ENCODE measurements around the gene TICAM2. TPM values are rescaled to one million over a fixed set of nuclear protein-coding genes. Genes with fewer than 3 reads are reported as not detected.
"Not testable (repeated sequence)": the region's sequence is repeated elsewhere in the genome, so short reads cannot be mapped to it uniquely, and the experiment has no call there.

Gene TICAM2
- polyA plus RNA-seq: under 1 TPM in 1 of 3 donors, not detected in 2; 0.78 TPM

- Mint-ChIP-seq H3K36me3 (no peaks in the 10 kb centered on the region), H3K27ac (peak within 1 kb of the TSS; percentile 71 to 91 (median 87)), H3K9me3 (no peaks in the 10 kb centered on the region), H3K4me1 (peaks cover 26 to 46% of the 10 kb centered on the region in 2 donors), H3K4me3 (peak within 1 kb of the TSS; percentile 77 to 86 (median 81)), H3K27me3 (ENCODE audit: low read depth in 3 of 3) (peaks cover 5 to 7% (median 6%) of the 10 kb centered on the region in 3 donors)
- DNase-seq: peak; percentile 64 to 71 (median 68)
These were observed at the start of gene TICAM2 for GRCh38 chr5:115601701-115602590. Gene TICAM2 (minus strand): TSS chr5:115602479. CDS start chr5:115581256, 21,223 bp downstream.

- Mint-ChIP-seq H3K36me3 (no peaks in the 10 kb centered on the region), H3K27ac (no peak overlapping the region), H3K4me1 (no peaks in the 10 kb centered on the region), H3K27me3 (ENCODE audit: low read depth in 3 of 3) (peaks cover 3 to 8% (median 3%) of the 10 kb centered on the region in 3 donors), H3K9me3 (no peaks in the 10 kb centered on the region), H3K4me3 (no peak overlapping the region)
- no peak for DNase-seq
These were observed 47.3 kb upstream of the TICAM2 start for GRCh38 chr5:115649541-115649940.

GRCh38 chr5:115648056-115648455 lies 45.8 kb upstream of the TICAM2 start:
- Mint-ChIP-seq H3K36me3 (no peaks in the 10 kb centered on the region), H3K27ac (no peak overlapping the region), H3K27me3 (ENCODE audit: low read depth in 3 of 3) (peaks cover 3 to 8% (median 3%) of the 10 kb centered on the region in 3 donors), H3K4me3 (no peak overlapping the region), H3K9me3 (no peaks in the 10 kb centered on the region), H3K4me1 (no peaks in the 10 kb centered on the region)
- DNase-seq: no peak

GRCh38 chr5:115645386-115645785 lies 43.1 kb upstream of the TICAM2 start:
- not testable (repeated sequence) for H3K9me3 Mint-ChIP-seq, H3K4me3 Mint-ChIP-seq, H3K36me3 Mint-ChIP-seq, H3K27ac Mint-ChIP-seq, H3K4me1 Mint-ChIP-seq, DNase-seq
- peaks cover 3 to 12% (median 11%) of the 10 kb centered on the region in 3 donors for H3K27me3 Mint-ChIP-seq (ENCODE audit: low read depth in 3 of 3)

GRCh38 chr5:115644046-115644445 lies 41.8 kb upstream of the TICAM2 start:
- Mint-ChIP-seq H3K9me3 (no peaks in the 10 kb centered on the region), H3K4me3 (no peak overlapping the region), H3K36me3 (no peaks in the 10 kb centered on the region), H3K4me1 (peaks cover 0 to 4% of the 10 kb centered on the region in 2 donors), H3K27ac (no peak overlapping the region), H3K27me3 (ENCODE audit: low read depth in 3 of 3) (peaks cover 3 to 12% (median 11%) of the 10 kb centered on the region in 3 donors)
- no peak for DNase-seq

- Mint-ChIP-seq H3K27ac (no peak overlapping the region), H3K4me3 (no peak overlapping the region), H3K36me3 (no peaks in the 10 kb centered on the region), H3K27me3 (ENCODE audit: low read depth in 3 of 3) (peaks cover 3 to 9% (median 4%) of the 10 kb centered on the region in 3 donors), H3K4me1 (peaks cover 0 to 4% of the 10 kb centered on the region in 2 donors), H3K9me3 (no peaks in the 10 kb centered on the region)
- no peak for DNase-seq
These were observed 39.7 kb upstream of the TICAM2 start for GRCh38 chr5:115641948-115642347.

- H3K27me3 Mint-ChIP-seq (ENCODE audit: low read depth in 3 of 3): peaks cover 4 to 12% (median 5%) of the 10 kb centered on the region in 3 donors
- DNase-seq: no peak
- no peak overlapping the region for H3K4me3 Mint-ChIP-seq
- H3K27ac Mint-ChIP-seq: peak overlapping the region in 3 of 6 donors; percentile 46 to 67 (median 66)
- H3K4me1 Mint-ChIP-seq: peaks cover 0 to 4% of the 10 kb centered on the region in 2 donors
- H3K36me3 Mint-ChIP-seq: no peaks in the 10 kb centered on the region
- H3K9me3 Mint-ChIP-seq: no peaks in the 10 kb centered on the region
These were observed 38.0 kb upstream of the TICAM2 start for GRCh38 chr5:115640274-115640673.

- H3K9me3 Mint-ChIP-seq: no peaks in the 10 kb centered on the region
- peaks cover 5 to 8% of the 10 kb centered on the region in 2 donors for H3K4me1 Mint-ChIP-seq
- no peak overlapping the region for H3K4me3 Mint-ChIP-seq
- H3K27ac Mint-ChIP-seq: no peak overlapping the region
- H3K27me3 Mint-ChIP-seq (ENCODE audit: low read depth in 3 of 3): peaks cover 5 to 12% (median 5%) of the 10 kb centered on the region in 3 donors
- no peaks in the 10 kb centered on the region for H3K36me3 Mint-ChIP-seq
- DNase-seq: no peak
These were observed 37.1 kb upstream of the TICAM2 start for GRCh38 chr5:115639377-115639776.

- DNase-seq: no peak
- no peak overlapping the region for H3K27ac Mint-ChIP-seq
- H3K9me3 Mint-ChIP-seq: no peaks in the 10 kb centered on the region
- H3K36me3 Mint-ChIP-seq: no peaks in the 10 kb centered on the region
- H3K4me1 Mint-ChIP-seq: peaks cover 10 to 12% of the 10 kb centered on the region in 2 donors
- H3K27me3 Mint-ChIP-seq (ENCODE audit: low read depth in 3 of 3): peaks cover 3 to 9% (median 6%) of the 10 kb centered on the region in 3 donors
- H3K4me3 Mint-ChIP-seq: no peak overlapping the region
These were observed 35.2 kb upstream of the TICAM2 start for GRCh38 chr5:115637507-115637906.

- no peaks in the 10 kb centered on the region for H3K36me3 Mint-ChIP-seq
- no peak overlapping the region for H3K27ac Mint-ChIP-seq
- H3K4me1 Mint-ChIP-seq: peaks cover 10 to 12% of the 10 kb centered on the region in 2 donors
These were observed 33.7 kb upstream of the TICAM2 start for GRCh38 chr5:115636008-115636407.

GRCh38 chr5:115634343-115635132 lies 32.3 kb upstream of the TICAM2 start:
- H3K9me3 Mint-ChIP-seq: no peaks in the 10 kb centered on the region
- DNase-seq: peak; percentile 79 to 81 (median 79)
- H3K27me3 Mint-ChIP-seq (ENCODE audit: low read depth in 3 of 3): peaks cover 3 to 6% (median 3%) of the 10 kb centered on the region in 3 donors
- H3K27ac Mint-ChIP-seq: peak overlapping the region; percentile 61 to 89 (median 84)
- H3K4me3 Mint-ChIP-seq: peak overlapping the region; percentile 75 to 88 (median 81)
- H3K36me3 Mint-ChIP-seq: no peaks in the 10 kb centered on the region
- H3K4me1 Mint-ChIP-seq: peaks cover 8 to 10% of the 10 kb centered on the region in 2 donors

More at GRCh38 chr5:115636008-115636407, 33.7 kb upstream of the TICAM2 start:
- H3K4me3 Mint-ChIP-seq: no peak overlapping the region
- no peaks in the 10 kb centered on the region for H3K9me3 Mint-ChIP-seq
- no peak for DNase-seq
- peaks cover 3 to 6% (median 3%) of the 10 kb centered on the region in 3 donors for H3K27me3 Mint-ChIP-seq (ENCODE audit: low read depth in 3 of 3)

- Mint-ChIP-seq H3K4me1 (peaks cover 18 to 25% of the 10 kb centered on the region in 2 donors), H3K27me3 (ENCODE audit: low read depth in 3 of 3) (peaks cover 8 to 12% (median 8%) of the 10 kb centered on the region in 3 donors), H3K4me3 (no peak overlapping the region), H3K9me3 (no peaks in the 10 kb centered on the region), H3K27ac (no peak overlapping the region), H3K36me3 (no peaks in the 10 kb centered on the region)
- DNase-seq: no peak
These were observed 27.6 kb upstream of the TICAM2 start for GRCh38 chr5:115629903-115630302.

GRCh38 chr5:115627295-115627865 lies 25.1 kb upstream of the TICAM2 start:
- Mint-ChIP-seq H3K4me3 (peak overlapping the region in 1 of 5 donors; percentile 49), H3K27ac (peak overlapping the region in 4 of 6 donors; percentile 26 to 62 (median 42)), H3K4me1 (peaks cover 13 to 15% of the 10 kb centered on the region in 2 donors)

More at GRCh38 chr5:115627295-115627865, 25.1 kb upstream of the TICAM2 start:
- no peaks in the 10 kb centered on the region for H3K36me3 Mint-ChIP-seq
- no peak for DNase-seq
- H3K9me3 Mint-ChIP-seq: no peaks in the 10 kb centered on the region
- peaks cover 5 to 9% (median 8%) of the 10 kb centered on the region in 3 donors for H3K27me3 Mint-ChIP-seq (ENCODE audit: low read depth in 3 of 3)
